GM12878 (cell line): ENCODE data around the gene ZBTB34. TPM values are rescaled to one million over a fixed set of nuclear protein-coding genes. Genes with fewer than 3 reads are reported as not detected.

ENCODE experiments used
- CBX3 ChIP-seq: fragments of 200-600 bp; sonication (generic); IDR thresholded peaks from 2 replicates; pipeline ENCODE4 v1.6.1; 2016; ENCODE audit warnings: low read depth, borderline replicate concordance
- CHD1 ChIP-seq: IDR thresholded peaks from 2 replicates; pipeline ENCODE4 v1.6.1; 2012; ENCODE audit warnings: low read depth, low read length, improper control_type of control experiment
- CHD2 ChIP-seq: IDR thresholded peaks from 2 replicates; pipeline ENCODE4 v1.6.1; 2011; ENCODE audit warnings: low read depth, low read length, improper control_type of control experiment, borderline replicate concordance
- CREM ChIP-seq: IDR thresholded peaks from 2 replicates; pipeline ENCODE4 v1.6.1; 2014; ENCODE audit warnings: antibody characterized with exemption, low read depth
- DPF2 ChIP-seq: fragments of 450-650 bp; IDR thresholded peaks from 2 replicates; pipeline ENCODE4 v1.6.1; 2017; ENCODE audit warnings: mild to moderate bottlenecking
- EGR1 ChIP-seq, 2 experiments: IDR thresholded peaks; 1 replicate in 1 of 2; 2 replicates in 1 of 2; pipeline ENCODE4 v1.6.1; 2011 to 2012; ENCODE audit warnings: low read depth in 2 of 2, low read length in 2 of 2, borderline replicate concordance in 1 of 2, mild to moderate bottlenecking in 1 of 2, moderate library complexity in 1 of 2
- ESRRA ChIP-seq: IDR thresholded peaks from 2 replicates; pipeline ENCODE4 v1.6.1; 2012; ENCODE audit warnings: mild to moderate bottlenecking, low read length, improper control_type of control experiment
- ETV6 ChIP-seq, 2 experiments: fragments of 450-650 bp in 1 of 2; IDR thresholded peaks in 1 of 2; conservative IDR thresholded peaks in 1 of 2; 2 replicates each; pipeline ENCODE4 v1.6.1; 2014; ENCODE audit warnings: antibody characterized with exemption in 1 of 2, borderline replicate concordance in 1 of 2, low read depth in 1 of 2, mild to moderate bottlenecking in 1 of 2, moderate library complexity in 1 of 2
- FOXK2 ChIP-seq: fragments of 450-650 bp; IDR thresholded peaks from 2 replicates; pipeline ENCODE4 v1.6.1; 2017; ENCODE audit warnings: mild to moderate bottlenecking, moderate library complexity
- HDAC2 ChIP-seq: fragments of 200-600 bp; sonication (generic); IDR thresholded peaks from 2 replicates; pipeline ENCODE4 v1.6.1; 2017
- HDGF ChIP-seq: fragments of 450-650 bp; IDR thresholded peaks from 2 replicates; pipeline ENCODE4 v1.6.1; 2016; ENCODE audit warnings: antibody characterized with exemption
- KLF5 ChIP-seq: fragments of 450-650 bp; IDR thresholded peaks from 2 replicates; pipeline ENCODE4 v1.6.1; 2014; ENCODE audit warnings: mild to moderate bottlenecking; ENCODE audit not compliant: partially characterized antibody
- MTA2 ChIP-seq: fragments of 450-650 bp; IDR thresholded peaks from 2 replicates; pipeline ENCODE4 v1.6.1; 2016; ENCODE audit warnings: low read depth, mild to moderate bottlenecking, moderate library complexity
- MYB ChIP-seq: fragments of 150-350 bp; IDR thresholded peaks from 2 replicates; pipeline ENCODE4 v1.6.1; 2014; ENCODE audit warnings: mild to moderate bottlenecking, low read depth, low read length, borderline replicate concordance
- NBN ChIP-seq: fragments of 450-650 bp; IDR thresholded peaks from 2 replicates; pipeline ENCODE4 v1.6.1; 2016
- NFIC ChIP-seq: IDR thresholded peaks from 2 replicates; pipeline ENCODE4 v1.6.1; 2012; ENCODE audit warnings: low read depth, mild to moderate bottlenecking, inconsistent platforms, low read length, moderate library complexity
- PKNOX1 ChIP-seq: fragments of 450-650 bp; IDR thresholded peaks from 2 replicates; pipeline ENCODE4 v1.6.1; 2016; ENCODE audit warnings: mild to moderate bottlenecking
- RB1 ChIP-seq: fragments of 450-650 bp; formaldehyde crosslinking; IDR thresholded peaks from 2 replicates; pipeline ENCODE4 v1.6.1; 2017; ENCODE audit warnings: mild to moderate bottlenecking, borderline replicate concordance
- RELA ChIP-seq: fragments of 450-650 bp; IDR thresholded peaks from 2 replicates; pipeline ENCODE4 v1.8.0; 2014; ENCODE audit warnings: borderline replicate concordance; ENCODE audit not compliant: partially characterized antibody
- RELB ChIP-seq: fragments of 450-650 bp; IDR thresholded peaks from 2 replicates; pipeline ENCODE4 v1.6.1; 2017; ENCODE audit warnings: low read depth, mild to moderate bottlenecking, moderate library complexity
- RFX5 ChIP-seq: IDR thresholded peaks from 2 replicates; pipeline ENCODE4 v1.6.1; 2011; ENCODE audit warnings: low read depth, low read length, improper control_type of control experiment
- RUNX3 ChIP-seq: IDR thresholded peaks from 2 replicates; pipeline ENCODE4 v1.6.1; 2012; ENCODE audit warnings: low read length, inconsistent platforms
- SKIL ChIP-seq: fragments of 450-650 bp; IDR thresholded peaks from 2 replicates; pipeline ENCODE4 v1.6.1; 2017; ENCODE audit warnings: mild to moderate bottlenecking, low read depth, inconsistent platforms; ENCODE audit not compliant: poor library complexity, severe bottlenecking
- SPI1 ChIP-seq: IDR thresholded peaks from 2 replicates; pipeline ENCODE4 v1.6.1; 2011; ENCODE audit warnings: low read depth, mild to moderate bottlenecking, low read length, moderate library complexity, borderline replicate concordance; ENCODE audit not compliant: insufficient read depth
- SREBF1 ChIP-seq: IDR thresholded peaks from 2 replicates; pipeline ENCODE4 v1.6.1; 2012; ENCODE audit warnings: mild to moderate bottlenecking, low read length
- SUZ12 ChIP-seq: fragments of 200-600 bp; sonication (generic); IDR thresholded peaks from one replicate; pipeline ENCODE4 v1.6.1; 2018; ENCODE audit warnings: antibody characterized with exemption, mild to moderate bottlenecking; ENCODE audit not compliant: unreplicated experiment
- TARDBP ChIP-seq: IDR thresholded peaks from 2 replicates; pipeline ENCODE4 v1.6.1; 2016; ENCODE audit warnings: borderline replicate concordance
- TCF7 ChIP-seq: IDR thresholded peaks from 2 replicates; pipeline ENCODE4 v1.6.1; 2014; ENCODE audit warnings: antibody characterized with exemption, borderline replicate concordance
- YBX1 ChIP-seq: fragments of 450-650 bp; IDR thresholded peaks from 2 replicates; pipeline ENCODE4 v1.6.1; 2016; ENCODE audit warnings: antibody characterized with exemption
- YY1 ChIP-seq: IDR thresholded peaks from 2 replicates; pipeline ENCODE4 v1.6.1; 2011; ENCODE audit warnings: low read depth, mild to moderate bottlenecking, low read length
- ZBED1 ChIP-seq: IDR thresholded peaks from 2 replicates; pipeline ENCODE4 v1.6.1; 2016; ENCODE audit warnings: borderline replicate concordance
- ZNF622 ChIP-seq: fragments of 450-650 bp; IDR thresholded peaks from 2 replicates; pipeline ENCODE4 v1.6.1; 2017; ENCODE audit warnings: mild to moderate bottlenecking, inconsistent platforms
- polyA plus RNA-seq, 11 experiments: library from polyadenylated mRNA; depleted of rRNA in 4 of 11; unstranded in 6 of 11; stranded (reverse) in 5 of 11; fragments of >200 nt; fragmentation: Nextera tagmentation in 4 of 11; fragmentation: Illumina TruSeq in 1 of 11; extraction: Ambion mirVana in 4 of 11; extraction: Trizol in 1 of 11; gene quantifications; 1 replicate in 1 of 11; 2 replicates in 10 of 11; pipeline versions ENCODE4 v1.2.1 to v1.2.3, GENCODE V29; 2011 to 2016; ENCODE audit warnings: inconsistent platforms in 2 of 11, missing spikeins in 2 of 11, low read depth in 1 of 11
- total RNA-seq, 4 experiments: library from RNA; depleted of rRNA in 3 of 4; stranded (reverse); fragments of >200 nt in 3 of 4; fragmentation: Illumina TruSeq in 1 of 4; extraction: Trizol in 1 of 4; gene quantifications; 2 replicates each; pipeline versions ENCODE4 v1.2.1 to v1.2.3, GENCODE V29; 2013 to 2021

The ZBTB34 gene
- total and polyA plus RNA-seq, 10 of the 15 experiments (the other 5 are each of a cell fraction or from before 2014, with no cell fraction given), result 0.71 to 11.3 (median 3.8) TPM

GRCh38 chr9:126872516-126872915, 12.1 kb downstream of the ZBTB34 start (continued):
- TF ChIP-seq RELA, result no peak
- TF ChIP-seq SUZ12, result no peak
- no peak for TF ChIP-seq ZNF622
- TF ChIP-seq RFX5, result no peak
- no peak for TF ChIP-seq CREM
- TF ChIP-seq RELB, result peak; percentile 47; the same call in 1 of the 2 replicates
- TF ChIP-seq NBN, result no peak
- no peak for TF ChIP-seq YBX1
- no peak for TF ChIP-seq KLF5
- no peak for TF ChIP-seq CHD1
- peak; percentile 83 for TF ChIP-seq PKNOX1
- TF ChIP-seq ETV6 (conservative IDR thresholded peaks at IDR 0.05 in 1 of 2, IDR thresholded peaks at IDR 0.05 in 1 of 2; ENCODE audit: borderline replicate concordance in 1 of 2, low read depth in 1 of 2), result peak in 1 of 2 experiments; percentile 47; a peak in 1 of 4 replicates
- TF ChIP-seq DPF2, result 0 out of 2 replicates have a peak, but pooled peaks have one; percentile 19
- TF ChIP-seq CBX3, result no peak
- no peak for TF ChIP-seq FOXK2
- TF ChIP-seq TCF7, result no peak
- no peak for TF ChIP-seq ESRRA
- no peak for TF ChIP-seq HDAC2
- no peak for TF ChIP-seq YY1
- no peak for TF ChIP-seq EGR1 (IDR thresholded peaks at IDR 0.05; ENCODE audit: borderline replicate concordance in 1 of 2, low read depth in 2 of 2, low read length in 2 of 2)
- TF ChIP-seq HDGF, result no peak
- 0 out of 2 replicates have a peak, but pooled peaks have one; percentile 8 for TF ChIP-seq RUNX3
- no peak for TF ChIP-seq TARDBP
- TF ChIP-seq ZBED1, result no peak
- TF ChIP-seq SKIL, result no peak
- TF ChIP-seq MYB, result no peak
- peak; percentile 54; the same call in 1 of the 2 replicates for TF ChIP-seq SPI1
- TF ChIP-seq NFIC, result no peak
- TF ChIP-seq SREBF1, result no peak
- TF ChIP-seq MTA2, result peak; percentile 59
- TF ChIP-seq RB1, result no peak
- TF ChIP-seq CHD2, result no peak
